SK-N-SH (cell line): ENCODE results near the gene FOXP1.

ENCODE experiments used
- CTCF ChIP-seq: fragments of 200-600 bp; sonication (generic); IDR thresholded peaks from 2 replicates; pipeline ENCODE4 v1.6.1; 2017; ENCODE audit warnings: antibody characterized with exemption, mild to moderate bottlenecking, moderate library complexity
- EP300 ChIP-seq, 2 experiments: IDR thresholded peaks; 2 replicates each; pipeline versions ENCODE4 v1.4.0 to v1.6.1; 2012; ENCODE audit warnings: borderline replicate concordance in 1 of 2, low read depth in 1 of 2, low read length in 1 of 2
- FOXM1 ChIP-seq: IDR thresholded peaks from 2 replicates; pipeline ENCODE4 v1.4.0; 2012; ENCODE audit warnings: low read depth, mild to moderate bottlenecking
- GATA2 ChIP-seq: sonication (generic); formaldehyde crosslinking; IDR thresholded peaks from 2 replicates; pipeline ENCODE4 v1.5.0; 2020; ENCODE audit warnings: mild to moderate bottlenecking, missing genetic modification reagents
- MEF2A ChIP-seq: IDR thresholded peaks from 2 replicates; pipeline ENCODE4 v1.4.0; 2012; ENCODE audit warnings: low read depth, borderline replicate concordance
- NRF1 ChIP-seq: IDR thresholded peaks from 2 replicates; pipeline ENCODE4 v1.6.1; 2012; ENCODE audit warnings: low read depth, mild to moderate bottlenecking, low read length
- POLR2AphosphoS5 ChIP-seq: IDR thresholded peaks from 2 replicates; pipeline ENCODE4 v1.6.1; 2012; ENCODE audit warnings: low read depth, low read length
- REST ChIP-seq: IDR thresholded peaks from 2 replicates; pipeline ENCODE4 v1.6.1; 2012; ENCODE audit warnings: mild to moderate bottlenecking, low read depth, low read length, moderate library complexity
- TAF1 ChIP-seq: IDR thresholded peaks from 2 replicates; pipeline ENCODE4 v1.6.1; 2012; ENCODE audit warnings: low read depth, mild to moderate bottlenecking, low read length, moderate library complexity, borderline replicate concordance
- USF1 ChIP-seq: IDR thresholded peaks from 2 replicates; pipeline ENCODE4 v1.4.0; 2012; ENCODE audit warnings: low read depth, borderline replicate concordance
- USF2 ChIP-seq: fragments of 150-350 bp; IDR thresholded peaks from 2 replicates; pipeline ENCODE4 v1.6.1; 2017; ENCODE audit warnings: antibody characterized with exemption, low read length, low read depth, borderline replicate concordance
- TF ChIP-seq, protein P1 (sequence below): fragments of 150-350 bp; IDR thresholded peaks from 2 replicates; pipeline ENCODE4 v1.6.1; 2016; ENCODE audit warnings: mild to moderate bottlenecking, low read depth, low read length

DNA sequence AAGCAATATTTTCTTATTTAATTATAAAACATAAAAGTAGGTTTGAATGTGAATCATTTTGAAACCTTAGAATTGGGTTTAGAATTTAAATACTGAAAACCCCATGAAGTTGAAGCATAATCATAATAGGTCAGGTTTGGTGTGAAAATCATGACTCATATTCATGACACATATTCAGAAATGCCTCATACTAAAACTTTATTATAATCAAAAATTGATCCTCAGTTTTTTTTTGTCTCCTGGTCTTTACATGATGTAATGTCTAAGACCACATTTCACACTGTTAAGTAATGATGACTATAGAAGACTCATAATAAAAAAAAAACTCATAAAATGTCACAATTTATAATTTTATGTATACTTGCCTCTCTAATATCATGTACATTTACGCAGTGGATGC is 190.4 kb downstream of the FOXP1 start:
- no peak for TF ChIP-seq EP300 (IDR thresholded peaks at IDR 0.05; ENCODE audit: borderline replicate concordance in 1 of 2, low read depth in 1 of 2, low read length in 1 of 2)
- no peak for TF ChIP-seq USF1
- TF ChIP-seq, protein P1, sequence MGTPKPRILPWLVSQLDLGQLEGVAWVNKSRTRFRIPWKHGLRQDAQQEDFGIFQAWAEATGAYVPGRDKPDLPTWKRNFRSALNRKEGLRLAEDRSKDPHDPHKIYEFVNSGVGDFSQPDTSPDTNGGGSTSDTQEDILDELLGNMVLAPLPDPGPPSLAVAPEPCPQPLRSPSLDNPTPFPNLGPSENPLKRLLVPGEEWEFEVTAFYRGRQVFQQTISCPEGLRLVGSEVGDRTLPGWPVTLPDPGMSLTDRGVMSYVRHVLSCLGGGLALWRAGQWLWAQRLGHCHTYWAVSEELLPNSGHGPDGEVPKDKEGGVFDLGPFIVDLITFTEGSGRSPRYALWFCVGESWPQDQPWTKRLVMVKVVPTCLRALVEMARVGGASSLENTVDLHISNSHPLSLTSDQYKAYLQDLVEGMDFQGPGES = no peak
- TF ChIP-seq NRF1 = no peak
- TF ChIP-seq FOXM1 = no peak
- no peak for TF ChIP-seq REST
- no peak for TF ChIP-seq CTCF
- TF ChIP-seq POLR2AphosphoS5 = no peak
- no peak for TF ChIP-seq USF2
- no peak for TF ChIP-seq GATA2 (CRISPR knock-in tag)
- no peak for TF ChIP-seq MEF2A
- no peak for TF ChIP-seq TAF1
